ENCODE data around the gene WDTC1. TPM values are rescaled to one million over a fixed set of nuclear protein-coding genes. Genes with fewer than 3 reads are reported as not detected.

Gene WDTC1
- total RNA-seq, 1 donor from 2014 or later: 18.2 TPM

GRCh38 chr1:27333717-27334279 is 99.4 kb downstream of the WDTC1 start:
- H3K9me3 ChIP-seq (ENCODE audit: insufficient read depth, low read depth, low read length): no peaks in the 10 kb centered on the region
- H3K27me3 ChIP-seq (ENCODE audit: insufficient read depth, low read length): no peaks in the 10 kb centered on the region
- H2AFZ ChIP-seq (ENCODE audit: low read depth, low read length): no peak overlapping the region
- H3K36me3 Mint-ChIP-seq (ENCODE audit: low read depth, unreplicated experiment): peaks cover 15% of the 10 kb centered on the region
- no peaks in the 10 kb centered on the region for H3K4me1 Mint-ChIP-seq (ENCODE audit: low read depth, unreplicated experiment)
- no peak overlapping the region for H3K27ac ChIP-seq (ENCODE audit: low read depth, low read length)
- no peak overlapping the region for H3K4me3 ChIP-seq (ENCODE audit: insufficient read depth, low read depth, low read length)
- H3K27ac Mint-ChIP-seq (ENCODE audit: unreplicated experiment): no peak overlapping the region
- peaks cover 25% of the 10 kb centered on the region for H3K79me2 ChIP-seq (ENCODE audit: insufficient read depth, low read length)
- H3K9me3 Mint-ChIP-seq (ENCODE audit: unreplicated experiment): no peaks in the 10 kb centered on the region
- H3K4me2 ChIP-seq (ENCODE audit: low read length): no peak overlapping the region
- DNase-seq (ENCODE audit: low read depth) (no peak), FAIRE-seq (no peak)
- peaks cover 31% of the 10 kb centered on the region for H4K20me1 ChIP-seq (ENCODE audit: insufficient read depth, low read length)
- no peak overlapping the region for H3K9ac ChIP-seq (ENCODE audit: low read length)
- no peak overlapping the region for H3K4me3 Mint-ChIP-seq (ENCODE audit: unreplicated experiment)
- H3K4me1 ChIP-seq (ENCODE audit: insufficient read depth, low read length): no peaks in the 10 kb centered on the region
- peaks cover 15% of the 10 kb centered on the region for H3K36me3 ChIP-seq (ENCODE audit: insufficient read depth, low read length)
- no peaks in the 10 kb centered on the region for H3K27me3 Mint-ChIP-seq (ENCODE audit: low read depth, unreplicated experiment)
- TF ChIP-seq CTCF (IDR thresholded peaks at IDR 0.05; ENCODE audit: insufficient read depth, low read depth, low read length) (no peak), EZH2 (IDR thresholded peaks at IDR 0.05; ENCODE audit: insufficient read depth, low read length) (no peak)

- no peak overlapping the region for H3K4me2 ChIP-seq (ENCODE audit: low read length)
- Mint-ChIP-seq H3K36me3 (ENCODE audit: low read depth, unreplicated experiment) (peaks cover 15% of the 10 kb centered on the region), H3K4me1 (ENCODE audit: low read depth, unreplicated experiment) (peaks cover 8% of the 10 kb centered on the region), H3K9me3 (ENCODE audit: unreplicated experiment) (no peaks in the 10 kb centered on the region), H3K27me3 (ENCODE audit: low read depth, unreplicated experiment) (no peaks in the 10 kb centered on the region), H3K4me3 (ENCODE audit: unreplicated experiment) (no peak overlapping the region), H3K27ac (ENCODE audit: unreplicated experiment) (no peak overlapping the region)
- H3K79me2 ChIP-seq (ENCODE audit: insufficient read depth, low read length): peaks cover 8% of the 10 kb centered on the region
- FAIRE-seq (no peak), DNase-seq (ENCODE audit: low read depth) (no peak)
- no peak overlapping the region for H3K9ac ChIP-seq (ENCODE audit: low read length)
- no peak overlapping the region for H2AFZ ChIP-seq (ENCODE audit: low read depth, low read length)
- no peaks in the 10 kb centered on the region for H3K27me3 ChIP-seq (ENCODE audit: insufficient read depth, low read length)
- peaks cover 16% of the 10 kb centered on the region for H4K20me1 ChIP-seq (ENCODE audit: insufficient read depth, low read length)
- TF ChIP-seq CTCF (IDR thresholded peaks at IDR 0.05; ENCODE audit: insufficient read depth, low read depth, low read length): no peak
- TF ChIP-seq EZH2 (IDR thresholded peaks at IDR 0.05; ENCODE audit: insufficient read depth, low read length): no peak
- peaks cover 1% of the 10 kb centered on the region for H3K4me1 ChIP-seq (ENCODE audit: insufficient read depth, low read length)
- H3K4me3 ChIP-seq (ENCODE audit: insufficient read depth, low read depth, low read length): no peak overlapping the region
- no peaks in the 10 kb centered on the region for H3K9me3 ChIP-seq (ENCODE audit: insufficient read depth, low read depth, low read length)
- peaks cover 9% of the 10 kb centered on the region for H3K36me3 ChIP-seq (ENCODE audit: insufficient read depth, low read length)
- H3K27ac ChIP-seq (ENCODE audit: low read depth, low read length): no peak overlapping the region
These were observed 101.3 kb downstream of the WDTC1 start for GRCh38 chr1:27335506-27336422.
